ENCODE data around the gene PTPRD. TPM values are rescaled to one million over a fixed set of nuclear protein-coding genes. Genes with fewer than 3 reads are reported as not detected.
"Not testable (repeated sequence)": the region's sequence is repeated elsewhere in the genome, so short reads cannot be mapped to it uniquely, and the experiment has no call there.

Gene PTPRD
- total and polyA plus RNA-seq, 2 donors (not counting 1 experiment from before 2014, with no cell fraction given) = 0.35 to 4.8 TPM

DNA sequence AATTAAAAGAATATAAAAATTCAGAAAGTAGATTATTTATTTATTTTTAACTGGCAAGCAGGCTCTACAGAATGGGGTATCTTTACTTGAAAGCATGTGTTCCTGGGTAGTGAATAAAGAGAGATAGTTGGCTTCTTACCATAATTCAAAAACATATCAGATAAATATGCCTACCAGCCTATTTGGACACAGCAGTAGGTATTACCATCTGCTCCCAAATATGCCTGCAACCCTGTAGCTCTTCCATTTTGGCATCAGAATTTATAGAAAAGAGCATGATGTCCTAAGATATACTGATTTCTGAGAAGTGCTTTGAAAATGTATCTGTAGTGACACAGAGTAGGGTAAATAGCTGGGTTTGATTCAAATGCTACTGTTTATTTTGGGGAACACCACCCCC, 1512.7 kb downstream of the PTPRD start:
- no peak for DNase-seq (ENCODE audit: low read depth in 2 of 2)
- Histone ChIP-seq H3K36me3 (ENCODE audit: control insufficient read depth, insufficient read depth, low read length) (no peaks in the 10 kb centered on the region), H3K9ac (ENCODE audit: insufficient read depth, low read length) (no peak overlapping the region), H3K27me3 (ENCODE audit: control insufficient read depth, insufficient read depth, low read length) (no peaks in the 10 kb centered on the region), H4K20me1 (ENCODE audit: control insufficient read depth, extremely low read depth, insufficient read depth, low read length) (no peaks in the 10 kb centered on the region), H3K4me3 (replicated peaks in 1 of 4; ENCODE audit: control extremely low read depth in 1 of 4, insufficient read depth in 1 of 4, low read depth in 3 of 4, low read length in 4 of 4) (no peak overlapping the region), H3K9me3 (ENCODE audit: control insufficient read depth, insufficient read depth, low read depth, low read length) (no peaks in the 10 kb centered on the region), H3K4me2 (ENCODE audit: extremely low read depth, insufficient read depth, low read length) (no peak overlapping the region), H3K4me1 (ENCODE audit: control insufficient read depth, extremely low read depth, insufficient read depth, low read length) (no peaks in the 10 kb centered on the region), H3K79me2 (ENCODE audit: control insufficient read depth, insufficient read depth, low read length) (no peaks in the 10 kb centered on the region), H3K27ac (ENCODE audit: insufficient read depth, low read length) (no peak overlapping the region), H2AFZ (ENCODE audit: low read length) (no peak overlapping the region)
- TF ChIP-seq EZH2 (IDR thresholded peaks at IDR 0.05; ENCODE audit: low read length, missing control alignments) = no peak
- no peak for TF ChIP-seq CTCF (conservative IDR thresholded peaks at IDR 0.05 in 1 of 2, IDR thresholded peaks at IDR 0.05 in 1 of 2; ENCODE audit: low read depth in 1 of 2, low read length in 2 of 2)

- Histone ChIP-seq H3K79me2 (ENCODE audit: control insufficient read depth, insufficient read depth, low read length) (no peaks in the 10 kb centered on the region), H3K4me1 (ENCODE audit: control insufficient read depth, extremely low read depth, insufficient read depth, low read length) (no peaks in the 10 kb centered on the region), H3K4me2 (ENCODE audit: extremely low read depth, insufficient read depth, low read length) (no peak overlapping the region), H3K27me3 (ENCODE audit: control insufficient read depth, insufficient read depth, low read length) (no peaks in the 10 kb centered on the region), H3K9ac (ENCODE audit: insufficient read depth, low read length) (no peak overlapping the region), H4K20me1 (ENCODE audit: control insufficient read depth, extremely low read depth, insufficient read depth, low read length) (no peaks in the 10 kb centered on the region), H3K4me3 (replicated peaks in 1 of 4; ENCODE audit: control extremely low read depth in 1 of 4, insufficient read depth in 1 of 4, low read depth in 3 of 4, low read length in 4 of 4) (no peak overlapping the region), H3K27ac (ENCODE audit: insufficient read depth, low read length) (no peak overlapping the region), H3K36me3 (ENCODE audit: control insufficient read depth, insufficient read depth, low read length) (no peaks in the 10 kb centered on the region), H3K9me3 (ENCODE audit: control insufficient read depth, insufficient read depth, low read depth, low read length) (no peaks in the 10 kb centered on the region), H2AFZ (ENCODE audit: low read length) (no peak overlapping the region)
- TF ChIP-seq EZH2 (IDR thresholded peaks at IDR 0.05; ENCODE audit: low read length, missing control alignments) (no peak), CTCF (conservative IDR thresholded peaks at IDR 0.05 in 1 of 2, IDR thresholded peaks at IDR 0.05 in 1 of 2; ENCODE audit: low read depth in 1 of 2, low read length in 2 of 2) (no peak)
- DNase-seq (ENCODE audit: low read depth in 2 of 2) = no peak
These were observed 1513.2 kb downstream of the PTPRD start for GRCh38 chr9:9099646-9100045.

GRCh38 chr9:9097254-9097653, 1515.5 kb downstream of the PTPRD start:
- H3K79me2 ChIP-seq (ENCODE audit: control insufficient read depth, insufficient read depth, low read length); H3K36me3 ChIP-seq (ENCODE audit: control insufficient read depth, insufficient read depth, low read length); H2AFZ ChIP-seq (ENCODE audit: low read length); H3K9ac ChIP-seq (ENCODE audit: insufficient read depth, low read length); H4K20me1 ChIP-seq (ENCODE audit: control insufficient read depth, extremely low read depth, insufficient read depth, low read length); H3K4me2 ChIP-seq (ENCODE audit: extremely low read depth, insufficient read depth, low read length); DNase-seq (ENCODE audit: low read depth in 2 of 2); H3K27me3 ChIP-seq (ENCODE audit: control insufficient read depth, insufficient read depth, low read length); H3K4me3 ChIP-seq (replicated peaks in 1 of 4; ENCODE audit: control extremely low read depth in 1 of 4, insufficient read depth in 1 of 4, low read depth in 3 of 4, low read length in 4 of 4); H3K9me3 ChIP-seq (ENCODE audit: control insufficient read depth, insufficient read depth, low read depth, low read length); H3K27ac ChIP-seq (ENCODE audit: insufficient read depth, low read length); H3K4me1 ChIP-seq (ENCODE audit: control insufficient read depth, extremely low read depth, insufficient read depth, low read length): not testable (repeated sequence)

Measured in fibroblast of lung (primary cell).